Activated naive CD4-positive, alpha-beta T cell treated with anti-CD3 and anti-CD28 coated beads for 36 hours (primary cell): ENCODE measurements around the gene NOL12. TPM values are rescaled to one million over a fixed set of nuclear protein-coding genes. Genes with fewer than 3 reads are reported as not detected.
"Not testable (repeated sequence)": the region's sequence is repeated elsewhere in the genome, so short reads cannot be mapped to it uniquely, and the experiment has no call there.

ENCODE experiments used
- CTCF ChIA-PET: fragments of 350-600 bp; sonication (Branson Sonifier 250); formaldehyde crosslinking; loops from one replicate; lab custom pipeline; 2021; ENCODE audit warnings: antibody characterized with exemption; lab: Charles Lee
- DNase-seq: peaks from one replicate; pipeline ENCODE4 v3.0.0-alpha.2; 2020
- H3K27ac Mint-ChIP-seq: one replicate; pipeline ENCODE4 v1.8.0; 2021; ENCODE audit warnings: mild to moderate bottlenecking, mixed read lengths
- H3K27me3 Mint-ChIP-seq: one replicate; pipeline ENCODE4 v1.8.0; 2021; ENCODE audit warnings: low read depth, mixed read lengths
- H3K36me3 Mint-ChIP-seq: one replicate; pipeline ENCODE4 v1.8.0; 2021; ENCODE audit warnings: low read depth, mixed read lengths
- H3K4me1 Mint-ChIP-seq: one replicate; pipeline ENCODE4 v1.8.0; 2021; ENCODE audit warnings: low read depth, mixed read lengths
- H3K4me3 Mint-ChIP-seq: one replicate; pipeline ENCODE4 v1.8.0; 2021; ENCODE audit warnings: mild to moderate bottlenecking, moderate library complexity, mixed read lengths
- H3K9me3 Mint-ChIP-seq: one replicate; pipeline ENCODE4 v1.8.0; 2021; ENCODE audit warnings: mixed read lengths
- intact Hi-C: fragments of 100-400 bp; cut with micrococcal nuclease; formaldehyde crosslinking; loops from one replicate; pipeline ENCODE4 v1.15.1; 2023
- total RNA-seq, 2 experiments: library from RNA; stranded (reverse); gene quantifications; one replicate each; pipeline ENCODE4 v1.2.3, GENCODE V29; 2021

NOL12 gene
- total RNA-seq, 2 experiments from 2014 or later = 26.7 to 30.4 TPM

- Mint-ChIP-seq H3K9me3 (no peaks in the 10 kb centered on the region), H3K36me3 (peaks cover 46% of the 10 kb centered on the region), H3K4me1 (peaks cover 28% of the 10 kb centered on the region), H3K4me3 (no peak overlapping the region), H3K27ac (no peak overlapping the region), H3K27me3 (no peaks in the 10 kb centered on the region)
- intact Hi-C loops = no loop called here
- DNase-seq = no peak
- CTCF ChIA-PET = no interaction called here
Observed at GRCh38 chr22:37690901-37691504, 4.9 kb downstream of the NOL12 start.

- Mint-ChIP-seq H3K27ac (no peak overlapping the region), H3K36me3 (peaks cover 41% of the 10 kb centered on the region)
Observed at GRCh38 chr22:37692627-37693285, 6.6 kb downstream of the NOL12 start.

DNA sequence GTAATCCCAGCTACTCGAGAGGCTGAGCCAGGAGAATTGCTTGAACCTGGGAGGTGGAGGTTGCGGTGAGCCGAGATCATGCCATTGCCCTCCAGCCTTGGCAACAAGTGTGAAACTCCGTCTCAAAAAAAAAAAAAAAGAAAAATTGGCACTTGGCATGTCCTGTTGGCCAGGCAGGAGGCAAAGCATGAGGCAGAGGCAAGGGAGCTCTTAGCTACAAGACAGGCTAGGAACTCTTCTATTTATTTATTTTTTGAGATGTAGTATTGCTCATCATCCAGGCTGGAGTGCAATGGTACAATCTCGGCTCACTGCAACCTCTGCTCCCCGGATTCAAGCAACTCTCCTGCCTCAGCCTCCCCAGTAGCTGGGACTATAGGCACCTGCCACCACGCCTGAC, 8.0 kb downstream of the NOL12 start:
- DNase-seq, H3K27me3 Mint-ChIP-seq, H3K4me3 Mint-ChIP-seq, H3K9me3 Mint-ChIP-seq, H3K27ac Mint-ChIP-seq, intact Hi-C loops: not testable (repeated sequence)
- peaks cover 32% of the 10 kb centered on the region for H3K36me3 Mint-ChIP-seq
- CTCF ChIA-PET = interaction anchor here (2.3 kb wide), 1 partner anchor 13 kb away, joined by 8 read pairs; no protein-coding TSS in a partner anchor
- H3K4me1 Mint-ChIP-seq = peaks cover 18% of the 10 kb centered on the region

More at GRCh38 chr22:37692627-37693285, 6.6 kb downstream of the NOL12 start:
- H3K4me1 Mint-ChIP-seq = peaks cover 28% of the 10 kb centered on the region
- H3K27me3 Mint-ChIP-seq = no peaks in the 10 kb centered on the region
- intact Hi-C loops = no loop called here
- no peak for DNase-seq
- CTCF ChIA-PET = interaction anchor here (0.8 to 1.7 kb wide), 2 partner anchors 11 to 86 kb away, joined by 3 to 5 read pairs; no protein-coding TSS in a partner anchor
- H3K4me3 Mint-ChIP-seq = no peak overlapping the region
- H3K9me3 Mint-ChIP-seq = no peaks in the 10 kb centered on the region

GRCh38 chr22:37696260-37696656, 10.1 kb downstream of the NOL12 start:
- CTCF ChIA-PET = interaction anchor here (0.9 to 3.8 kb wide), 4 partner anchors 9 to 443 kb away, joined by 3 to 20 read pairs (median 6); no protein-coding TSS in a partner anchor
- not testable (repeated sequence) for H3K27ac Mint-ChIP-seq, H3K4me3 Mint-ChIP-seq

GRCh38 chr22:37696657-37697537, 10.8 kb downstream of the NOL12 start, which contains the start of gene TRIOBP:
Gene TRIOBP, plus strand, starts transcription at chr22:37697048. Its CDS starts 4,318 bp downstream, at chr22:37701366.
- no peak within 1 kb of the TSS for H3K27ac Mint-ChIP-seq
- peak; percentile 86 for DNase-seq
- no peaks in the 10 kb centered on the region for H3K27me3 Mint-ChIP-seq
- H3K9me3 Mint-ChIP-seq = no peaks in the 10 kb centered on the region
- intact Hi-C loops = no loop called here
- no peak within 1 kb of the TSS for H3K4me3 Mint-ChIP-seq
- CTCF ChIA-PET = interaction anchor here (1.5 to 3.8 kb wide), 3 partner anchors 16 to 83 kb away, joined by 4 to 20 read pairs (median 8); no protein-coding TSS in a partner anchor
- peaks cover 19% of the 10 kb centered on the region for H3K36me3 Mint-ChIP-seq
- peaks cover 18% of the 10 kb centered on the region for H3K4me1 Mint-ChIP-seq

More at GRCh38 chr22:37696260-37696656, 10.1 kb downstream of the NOL12 start:
- intact Hi-C loops, H3K9me3 Mint-ChIP-seq, H3K27me3 Mint-ChIP-seq, DNase-seq: not testable (repeated sequence)
- Mint-ChIP-seq H3K36me3 (peaks cover 21% of the 10 kb centered on the region), H3K4me1 (peaks cover 18% of the 10 kb centered on the region)

- Mint-ChIP-seq H3K36me3 (peaks cover 16% of the 10 kb centered on the region), H3K27me3 (no peaks in the 10 kb centered on the region), H3K4me3 (no peak overlapping the region), H3K9me3 (no peaks in the 10 kb centered on the region), H3K27ac (no peak overlapping the region), H3K4me1 (peaks cover 18% of the 10 kb centered on the region)
- intact Hi-C loops = no loop called here
- CTCF ChIA-PET = interaction anchor here (1.5 to 3.8 kb wide), 2 partner anchors 54 to 84 kb away, joined by 4 to 20 read pairs; no protein-coding TSS in a partner anchor
- no peak for DNase-seq
Observed at GRCh38 chr22:37697538-37697835, 11.3 kb downstream of the NOL12 start.

DNA sequence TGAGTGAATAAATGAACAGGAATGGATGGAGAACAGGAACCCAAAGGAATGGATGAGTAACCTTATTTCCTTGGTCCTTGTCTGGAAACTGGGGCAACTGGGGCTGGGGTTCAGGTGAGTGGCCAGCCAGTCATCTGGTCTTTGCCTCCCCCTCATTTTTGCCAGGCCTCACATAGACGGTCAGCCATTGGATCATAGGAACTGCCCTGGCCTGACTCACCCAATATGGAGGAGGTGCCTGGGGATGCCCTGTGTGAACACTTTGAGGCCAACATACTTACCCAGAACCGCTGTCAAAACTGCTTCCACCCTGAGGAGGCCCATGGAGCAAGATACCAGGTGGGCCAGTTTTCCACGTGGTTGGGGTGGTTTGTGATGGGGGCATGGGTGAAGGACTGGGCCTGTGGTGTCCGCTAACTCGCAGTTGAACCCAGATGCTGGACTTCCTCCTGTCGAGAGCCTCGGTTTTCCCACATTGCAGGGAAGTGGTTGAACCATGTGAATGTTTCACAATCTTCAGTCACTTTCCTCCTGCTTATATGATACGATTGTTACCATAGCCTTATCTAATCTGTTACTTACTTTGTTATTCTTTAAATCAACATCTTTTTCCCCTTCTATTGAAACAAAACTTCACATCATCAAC, 15.1 kb downstream of the NOL12 start:
- H3K27ac Mint-ChIP-seq = no peak overlapping the region
- H3K27me3 Mint-ChIP-seq = no peaks in the 10 kb centered on the region
- no peak for DNase-seq
- no peaks in the 10 kb centered on the region for H3K9me3 Mint-ChIP-seq
- intact Hi-C loops = no loop called here
- peaks cover 9% of the 10 kb centered on the region for H3K4me1 Mint-ChIP-seq
- H3K36me3 Mint-ChIP-seq = peaks cover 4% of the 10 kb centered on the region
- CTCF ChIA-PET = no interaction called here
- no peak overlapping the region for H3K4me3 Mint-ChIP-seq

GRCh38 chr22:37703906-37704305, 17.8 kb downstream of the NOL12 start:
- Mint-ChIP-seq H3K9me3 (no peaks in the 10 kb centered on the region), H3K36me3 (peaks cover 4% of the 10 kb centered on the region), H3K4me1 (no peaks in the 10 kb centered on the region), H3K4me3 (no peak overlapping the region), H3K27me3 (no peaks in the 10 kb centered on the region), H3K27ac (no peak overlapping the region)
- CTCF ChIA-PET = interaction anchor here (0.7 kb wide), 1 partner anchor 63 kb away, joined by 4 read pairs; no protein-coding TSS in a partner anchor
- intact Hi-C loops = no loop called here
- DNase-seq = no peak

- CTCF ChIA-PET = interaction anchor here (0.7 kb wide), 2 partner anchors 62 to 119 kb away, joined by 3 to 4 read pairs; partner anchors contain the start of gene GALR3
- no peak for DNase-seq
- peaks cover 4% of the 10 kb centered on the region for H3K36me3 Mint-ChIP-seq
- no peaks in the 10 kb centered on the region for H3K9me3 Mint-ChIP-seq
- no peak overlapping the region for H3K4me3 Mint-ChIP-seq
- no peaks in the 10 kb centered on the region for H3K27me3 Mint-ChIP-seq
- intact Hi-C loops = no loop called here
- no peaks in the 10 kb centered on the region for H3K4me1 Mint-ChIP-seq
- H3K27ac Mint-ChIP-seq = no peak overlapping the region
Observed at GRCh38 chr22:37704645-37705044, 18.5 kb downstream of the NOL12 start.

DNA sequence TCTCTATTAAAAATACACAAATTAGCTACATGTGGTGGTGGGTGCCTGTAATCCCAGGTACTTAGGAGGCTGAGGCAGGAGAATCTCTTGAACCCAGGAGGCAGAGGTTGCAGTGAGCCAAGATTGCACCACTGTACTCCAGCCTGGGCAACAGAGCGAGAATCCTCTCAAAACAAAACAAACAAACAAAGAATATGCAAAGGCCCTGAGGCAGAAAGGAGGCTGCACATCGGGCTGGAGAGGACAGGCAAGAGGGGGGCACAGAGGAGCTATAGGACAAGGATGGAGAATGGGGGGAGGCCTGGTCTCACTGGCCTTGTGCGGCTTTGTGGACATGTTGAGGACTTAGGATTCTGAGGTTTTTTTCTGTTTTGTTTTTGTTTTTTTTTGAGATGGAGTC, 19.1 kb downstream of the NOL12 start:
- CTCF ChIA-PET = no interaction called here
- Mint-ChIP-seq H3K36me3 (peaks cover 4% of the 10 kb centered on the region), H3K9me3 (no peaks in the 10 kb centered on the region), H3K4me1 (no peaks in the 10 kb centered on the region), H3K27me3 (no peaks in the 10 kb centered on the region), H3K27ac (no peak overlapping the region), H3K4me3 (no peak overlapping the region)
- intact Hi-C loops = no loop called here
- no peak for DNase-seq

- Mint-ChIP-seq H3K4me1 (no peaks in the 10 kb centered on the region), H3K27me3 (no peaks in the 10 kb centered on the region), H3K27ac (no peak overlapping the region), H3K36me3 (peaks cover 2% of the 10 kb centered on the region), H3K4me3 (no peak overlapping the region), H3K9me3 (no peaks in the 10 kb centered on the region)
- DNase-seq = no peak
- CTCF ChIA-PET = no interaction called here
- intact Hi-C loops = no loop called here
Observed at GRCh38 chr22:37708580-37709444, 22.7 kb downstream of the NOL12 start.
